ENCODE measurements around the gene RELN. TPM values are rescaled to one million over a fixed set of nuclear protein-coding genes. Genes with fewer than 3 reads are reported as not detected.
A peak's percentile ranks its signal among the peaks of the same experiment; 100 is the strongest.

Gene RELN
- total and polyA plus RNA-seq, 9 of the 15 experiments (the other 6 are each of a cell fraction or from before 2014, with no cell fraction given) = 12.9 to 43.2 (median 18.1) TPM

GRCh38 chr7:103843689-103844480, 145.6 kb downstream of the RELN start (continued):
- TF ChIP-seq CREB1 (IDR thresholded peaks at IDR 0.05) = peak; percentile 78
- no peak for TF ChIP-seq CREB1 (CRISPR knock-in tag; IDR thresholded peaks at IDR 0.05)
- TF ChIP-seq MTA2 (IDR thresholded peaks at IDR 0.05; ENCODE audit: low read depth) = peak; percentile 99
- TF ChIP-seq, protein P1, sequence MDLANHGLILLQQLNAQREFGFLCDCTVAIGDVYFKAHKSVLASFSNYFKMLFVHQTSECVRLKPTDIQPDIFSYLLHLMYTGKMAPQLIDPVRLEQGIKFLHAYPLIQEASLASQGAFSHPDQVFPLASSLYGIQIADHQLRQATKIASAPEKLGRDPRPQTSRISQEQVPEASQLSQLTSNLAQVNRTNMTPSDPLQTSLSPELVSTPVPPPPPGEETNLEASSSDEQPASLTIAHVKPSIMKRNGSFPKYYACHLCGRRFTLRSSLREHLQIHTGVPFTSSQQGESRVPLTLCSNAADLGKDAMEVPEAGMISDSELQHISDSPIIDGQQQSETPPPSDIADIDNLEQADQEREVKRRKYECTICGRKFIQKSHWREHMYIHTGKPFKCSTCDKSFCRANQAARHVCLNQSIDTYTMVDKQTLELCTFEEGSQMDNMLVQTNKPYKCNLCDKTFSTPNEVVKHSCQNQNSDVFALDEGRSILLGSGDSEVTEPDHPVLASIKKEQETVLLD (IDR thresholded peaks at IDR 0.05) = peak; percentile 77
- TF ChIP-seq RAD21 (CRISPR knock-in tag; conservative IDR thresholded peaks at IDR 0.05 in 1 of 2, IDR thresholded peaks at IDR 0.05 in 1 of 2) = peak in 1 of 2 experiments; percentile 43; a peak in 2 of 4 replicates
- peak; percentile 91 for TF ChIP-seq GATAD2A (IDR thresholded peaks at IDR 0.05)
- no peak for TF ChIP-seq HNRNPH1 (optimal IDR thresholded peaks at IDR 0.05; ENCODE audit: low read depth, low read length)
- TF ChIP-seq HDAC2 (IDR thresholded peaks at IDR 0.05) = peak; percentile 94
- peak; percentile 46 for TF ChIP-seq BHLHE40 (IDR thresholded peaks at IDR 0.05; ENCODE audit: low read length)
- peak; percentile 62; the same call in 1 of the 2 replicates for TF ChIP-seq ZNF24 (IDR thresholded peaks at IDR 0.05)
- TF ChIP-seq CC2D1A (IDR thresholded peaks at IDR 0.05) = peak; percentile 98
- TF ChIP-seq TAF15 (IDR thresholded peaks at IDR 0.05; ENCODE audit: low read depth, low read length) = no peak
- TF ChIP-seq E4F1 (CRISPR knock-in tag; IDR thresholded peaks at IDR 0.05; ENCODE audit: borderline replicate concordance) = no peak
- TF ChIP-seq, protein P2, sequence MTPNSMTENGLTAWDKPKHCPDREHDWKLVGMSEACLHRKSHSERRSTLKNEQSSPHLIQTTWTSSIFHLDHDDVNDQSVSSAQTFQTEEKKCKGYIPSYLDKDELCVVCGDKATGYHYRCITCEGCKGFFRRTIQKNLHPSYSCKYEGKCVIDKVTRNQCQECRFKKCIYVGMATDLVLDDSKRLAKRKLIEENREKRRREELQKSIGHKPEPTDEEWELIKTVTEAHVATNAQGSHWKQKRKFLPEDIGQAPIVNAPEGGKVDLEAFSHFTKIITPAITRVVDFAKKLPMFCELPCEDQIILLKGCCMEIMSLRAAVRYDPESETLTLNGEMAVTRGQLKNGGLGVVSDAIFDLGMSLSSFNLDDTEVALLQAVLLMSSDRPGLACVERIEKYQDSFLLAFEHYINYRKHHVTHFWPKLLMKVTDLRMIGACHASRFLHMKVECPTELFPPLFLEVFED (CRISPR knock-in tag; conservative IDR thresholded peaks at IDR 0.05) = no peak
- peak; percentile 87 for TF ChIP-seq RUNX1 (IDR thresholded peaks at IDR 0.05; ENCODE audit: low read depth)
- no peak for TF ChIP-seq HOMEZ (CRISPR knock-in tag; IDR thresholded peaks at IDR 0.05)
- no peak for TF ChIP-seq SNAPC5 (CRISPR knock-in tag; IDR thresholded peaks at IDR 0.05)
- TF ChIP-seq TCF3 (CRISPR knock-in tag; IDR thresholded peaks at IDR 0.05) = peak; percentile 100
- peak; percentile 100 for TF ChIP-seq GATA2 (CRISPR knock-in tag; IDR thresholded peaks at IDR 0.05)
- TF ChIP-seq EHMT2 (IDR thresholded peaks at IDR 0.05) = peak; percentile 68
- peak; percentile 96 for TF ChIP-seq NFIC (IDR thresholded peaks at IDR 0.05)
- peak; percentile 83 for TF ChIP-seq MTA1 (IDR thresholded peaks at IDR 0.05; ENCODE audit: borderline replicate concordance)
- TF ChIP-seq NCOA1 (IDR thresholded peaks at IDR 0.05; ENCODE audit: low read depth) = peak; percentile 87; the same call in 1 of the 2 replicates
